SK-N-SH (cell line): ENCODE results near the gene RGS9. TPM values are rescaled to one million over a fixed set of nuclear protein-coding genes. Genes with fewer than 3 reads are reported as not detected.

Source experiments
- ELF1 ChIP-seq: IDR thresholded peaks from 2 replicates; pipeline ENCODE4 v1.4.0; 2012
- FOSL2 ChIP-seq: IDR thresholded peaks from 2 replicates; pipeline ENCODE4 v1.4.0; 2012; ENCODE audit warnings: low read depth, mild to moderate bottlenecking, moderate library complexity, borderline replicate concordance
- FOXM1 ChIP-seq: IDR thresholded peaks from 2 replicates; pipeline ENCODE4 v1.4.0; 2012; ENCODE audit warnings: low read depth, mild to moderate bottlenecking
- NRF1 ChIP-seq: IDR thresholded peaks from 2 replicates; pipeline ENCODE4 v1.6.1; 2012; ENCODE audit warnings: low read depth, mild to moderate bottlenecking, low read length
- POLR2AphosphoS5 ChIP-seq: IDR thresholded peaks from 2 replicates; pipeline ENCODE4 v1.6.1; 2012; ENCODE audit warnings: low read depth, low read length
- RCOR1 ChIP-seq: fragments of 150-350 bp; IDR thresholded peaks from 2 replicates; pipeline ENCODE4 v1.6.1; 2017; ENCODE audit warnings: antibody characterized with exemption, low read length
- RXRA ChIP-seq: IDR thresholded peaks from 2 replicates; pipeline ENCODE4 v1.4.0; 2012; ENCODE audit warnings: low read depth, mild to moderate bottlenecking, borderline replicate concordance
- SMC3 ChIP-seq: IDR thresholded peaks from 2 replicates; pipeline ENCODE4 v1.6.1; 2012; ENCODE audit warnings: low read depth, low read length, improper control_type of control experiment
- ZBTB33 ChIP-seq: IDR thresholded peaks from 2 replicates; pipeline ENCODE4 v1.4.0; 2012; ENCODE audit warnings: low read depth, borderline replicate concordance
- polyA plus RNA-seq, 3 experiments: library from polyadenylated mRNA; depleted of rRNA; stranded (reverse); fragments of >200 nt; gene quantifications; 2 replicates each; pipeline ENCODE4 v1.2.3, GENCODE V29; 2012
- TF ChIP-seq, protein P1 (sequence below): IDR thresholded peaks from 2 replicates; pipeline ENCODE4 v1.6.1; 2012; ENCODE audit warnings: mild to moderate bottlenecking, low read depth, low read length, moderate library complexity
- TF ChIP-seq, protein P2 (sequence below): IDR thresholded peaks from 2 replicates; pipeline ENCODE4 v1.4.0; 2012; ENCODE audit warnings: low read depth

The RGS9 gene
- polyA plus RNA-seq, 1 of the 3 experiments (the other 2 are of a cell fraction), result 1.4 TPM

- TF ChIP-seq, protein P1, sequence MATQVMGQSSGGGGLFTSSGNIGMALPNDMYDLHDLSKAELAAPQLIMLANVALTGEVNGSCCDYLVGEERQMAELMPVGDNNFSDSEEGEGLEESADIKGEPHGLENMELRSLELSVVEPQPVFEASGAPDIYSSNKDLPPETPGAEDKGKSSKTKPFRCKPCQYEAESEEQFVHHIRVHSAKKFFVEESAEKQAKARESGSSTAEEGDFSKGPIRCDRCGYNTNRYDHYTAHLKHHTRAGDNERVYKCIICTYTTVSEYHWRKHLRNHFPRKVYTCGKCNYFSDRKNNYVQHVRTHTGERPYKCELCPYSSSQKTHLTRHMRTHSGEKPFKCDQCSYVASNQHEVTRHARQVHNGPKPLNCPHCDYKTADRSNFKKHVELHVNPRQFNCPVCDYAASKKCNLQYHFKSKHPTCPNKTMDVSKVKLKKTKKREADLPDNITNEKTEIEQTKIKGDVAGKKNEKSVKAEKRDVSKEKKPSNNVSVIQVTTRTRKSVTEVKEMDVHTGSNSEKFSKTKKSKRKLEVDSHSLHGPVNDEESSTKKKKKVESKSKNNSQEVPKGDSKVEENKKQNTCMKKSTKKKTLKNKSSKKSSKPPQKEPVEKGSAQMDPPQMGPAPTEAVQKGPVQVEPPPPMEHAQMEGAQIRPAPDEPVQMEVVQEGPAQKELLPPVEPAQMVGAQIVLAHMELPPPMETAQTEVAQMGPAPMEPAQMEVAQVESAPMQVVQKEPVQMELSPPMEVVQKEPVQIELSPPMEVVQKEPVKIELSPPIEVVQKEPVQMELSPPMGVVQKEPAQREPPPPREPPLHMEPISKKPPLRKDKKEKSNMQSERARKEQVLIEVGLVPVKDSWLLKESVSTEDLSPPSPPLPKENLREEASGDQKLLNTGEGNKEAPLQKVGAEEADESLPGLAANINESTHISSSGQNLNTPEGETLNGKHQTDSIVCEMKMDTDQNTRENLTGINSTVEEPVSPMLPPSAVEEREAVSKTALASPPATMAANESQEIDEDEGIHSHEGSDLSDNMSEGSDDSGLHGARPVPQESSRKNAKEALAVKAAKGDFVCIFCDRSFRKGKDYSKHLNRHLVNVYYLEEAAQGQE, result peak; percentile 54; the same call in 1 of the 2 replicates
- TF ChIP-seq ELF1 (peak; percentile 62), ZBTB33 (no peak), NRF1 (no peak), RCOR1 (0 out of 2 replicates have a peak, but pooled peaks have one; percentile 6), FOSL2 (no peak), SMC3 (peak; percentile 10; the same call in 1 of the 2 replicates), FOXM1 (no peak), RXRA (no peak), POLR2AphosphoS5 (peak; percentile 98)
- TF ChIP-seq, protein P2, sequence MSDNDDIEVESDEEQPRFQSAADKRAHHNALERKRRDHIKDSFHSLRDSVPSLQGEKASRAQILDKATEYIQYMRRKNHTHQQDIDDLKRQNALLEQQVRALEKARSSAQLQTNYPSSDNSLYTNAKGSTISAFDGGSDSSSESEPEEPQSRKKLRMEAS, result peak; percentile 86
Measured at GRCh38 chr17:65122836-65123756, 14.1 kb upstream of the RGS9 start (continued).
